HepG2 (cell line): ENCODE measurements around the gene MEX3D. TPM values are rescaled to one million over a fixed set of nuclear protein-coding genes. Genes with fewer than 3 reads are reported as not detected.

Source experiments
- ATAC-seq: fragments of 200-7000 bp; cut with Tn5 transposase; 3 replicates; pipeline ENCODE4 v1.9.1; 2020; ENCODE audit warnings: mild to moderate bottlenecking, moderate library complexity
- BruUV-seq: library from RNA; stranded (reverse); fragments of 400-500 nt; replicated peaks from 2 replicates; lab custom pipeline; 2021; lab: Mats Ljungman, UMichigan
- CTCF ChIA-PET: fragments of 300-600 bp; formaldehyde crosslinking; extraction: SDS; loops from one replicate; lab custom pipeline; 2021; ENCODE audit warnings: low total read pairs, inconsistent platforms, low intra/inter-chr PET ratio; lab: Yijun Ruan, JAX
- POLR2A ChIA-PET: fragments of 350-600 bp; sonication (Branson Sonifier 250); formaldehyde crosslinking; loops from one replicate; lab custom pipeline; 2020; ENCODE audit warnings: antibody characterized with exemption, inconsistent platforms; lab: Yijun Ruan, JAX
- DNase-seq: peaks from one replicate; pipeline ENCODE4 v3.0.0-alpha.2; 2015; ENCODE audit warnings: low spot score
- FAIRE-seq: peaks from 3 replicates; lab custom pipeline; 2011; peaks lifted over from hg19 to GRCh38; lab: Jason Lieb, UNC
- H2AFZ ChIP-seq: one replicate; pipeline ENCODE4 v1.6.1; 2011; ENCODE audit warnings: low read length, inconsistent platforms
- H3K27ac ChIP-seq: fragments of 300-600 bp; 3 replicates; pipeline ENCODE4 v1.8.0; 2011; ENCODE audit warnings: mixed run types, mild to moderate bottlenecking, mixed read lengths, low read length, inconsistent platforms; ENCODE audit not compliant: insufficient read depth; ENCODE audit errors: extremely low read length
- H3K27me3 ChIP-seq, 2 experiments: fragments of 200-600 bp in 1 of 2; 2 replicates in 1 of 2; 3 replicates in 1 of 2; pipeline versions ENCODE4 v1.6.0 to v1.8.0; 2011; ENCODE audit warnings: low read length in 2 of 2, mild to moderate bottlenecking in 2 of 2, moderate library complexity in 2 of 2, inconsistent platforms in 1 of 2; ENCODE audit not compliant: insufficient read depth in 2 of 2, control insufficient read depth in 1 of 2
- H3K36me3 ChIP-seq, 2 experiments: fragments of 200-600 bp in 1 of 2; replicated peaks in 1 of 2; 2 replicates in 1 of 2; 3 replicates in 1 of 2; pipeline versions ENCODE4 v1.5.1 to v1.8.0; 2011; ENCODE audit warnings: low read length in 2 of 2, inconsistent platforms in 1 of 2; ENCODE audit not compliant: insufficient read depth in 2 of 2, control insufficient read depth in 1 of 2
- H3K4me1 ChIP-seq: 2 replicates; pipeline ENCODE4 v1.5.1; 2012; ENCODE audit warnings: low read length, inconsistent platforms; ENCODE audit not compliant: insufficient read depth
- H3K4me2 ChIP-seq: 2 replicates; pipeline ENCODE4 v1.6.0; 2011; ENCODE audit warnings: low read depth, low read length, inconsistent platforms
- H3K4me3 ChIP-seq, 3 experiments: fragments of 200-600 bp in 1 of 3; sonication (generic), shearing (Covaris generic) in 1 of 3; replicated peaks in 1 of 3; 2 replicates each; pipeline ENCODE4 v1.5.1; 2011 to 2016; ENCODE audit warnings: low read length in 3 of 3, inconsistent platforms in 2 of 3, low read depth in 2 of 3, mild to moderate bottlenecking in 2 of 3, control low read depth in 1 of 3, mixed read lengths in 1 of 3; ENCODE audit not compliant: insufficient read depth in 1 of 3
- H3K79me2 ChIP-seq: one replicate; pipeline ENCODE4 v1.6.1; 2011; ENCODE audit warnings: low read length, inconsistent platforms; ENCODE audit not compliant: insufficient read depth
- H3K9ac ChIP-seq: 2 replicates; pipeline ENCODE4 v1.6.0; 2011; ENCODE audit warnings: mild to moderate bottlenecking, low read depth, low read length, inconsistent platforms; ENCODE audit not compliant: insufficient read depth
- H3K9me3 ChIP-seq: 2 replicates; pipeline ENCODE4 v1.5.1; 2012; ENCODE audit warnings: mild to moderate bottlenecking, low read length
- H4K20me1 ChIP-seq: 2 replicates; pipeline ENCODE4 v1.6.0; 2011; ENCODE audit warnings: inconsistent platforms, mild to moderate bottlenecking, low read length, moderate library complexity; ENCODE audit not compliant: insufficient read depth
- ATAD3A ChIP-seq: sonication (generic); formaldehyde crosslinking; IDR thresholded peaks from 2 replicates; pipeline ENCODE4 v1.4.0; 2020; ENCODE audit warnings: missing genetic modification reagents
- FOXM1 ChIP-seq: sonication (generic); formaldehyde crosslinking; IDR thresholded peaks from 2 replicates; pipeline ENCODE4 v1.5.0; 2020; ENCODE audit warnings: missing genetic modification reagents
- FOXP1 ChIP-seq, 2 experiments: fragments of 450-650 bp in 1 of 2; IDR thresholded peaks; 2 replicates each; pipeline ENCODE4 v1.6.1; 2017 to 2018; ENCODE audit warnings: antibody characterized with exemption in 1 of 2
- GABPB1 ChIP-seq: IDR thresholded peaks from 2 replicates; pipeline ENCODE4 v1.6.1; 2016; ENCODE audit warnings: mild to moderate bottlenecking, missing genetic modification reagents, moderate library complexity, missing compliant biosample characterization
- HNF1B ChIP-seq: sonication (generic); formaldehyde crosslinking; IDR thresholded peaks from 2 replicates; pipeline ENCODE4 v1.5.1; 2020; ENCODE audit warnings: mild to moderate bottlenecking, moderate library complexity, missing genetic modification reagents
- KDM1A ChIP-seq: IDR thresholded peaks from 2 replicates; pipeline ENCODE4 v1.6.1; 2016; ENCODE audit warnings: missing compliant biosample characterization
- NR2F2 ChIP-seq: IDR thresholded peaks from 2 replicates; pipeline ENCODE4 v1.6.1; 2012; ENCODE audit warnings: low read depth, inconsistent platforms, borderline replicate concordance
- PHF21A ChIP-seq: sonication (generic); formaldehyde crosslinking; IDR thresholded peaks from 2 replicates; pipeline ENCODE4 v1.5.0; 2020; ENCODE audit warnings: mild to moderate bottlenecking, missing genetic modification reagents
- SALL1 ChIP-seq: sonication (generic); formaldehyde crosslinking; IDR thresholded peaks from 2 replicates; pipeline ENCODE4 v1.8.0; 2022; ENCODE audit warnings: mild to moderate bottlenecking, missing genetic modification reagents
- ZFAT ChIP-seq: sonication (generic); formaldehyde crosslinking; conservative IDR thresholded peaks from 2 replicates; pipeline ENCODE4 v1.8.1; 2023; ENCODE audit warnings: missing genetic modification reagents, inconsistent platforms
- ZNF143 ChIP-seq: sonication (generic); formaldehyde crosslinking; IDR thresholded peaks from 2 replicates; pipeline ENCODE4 v1.4.0; 2020; ENCODE audit warnings: missing genetic modification reagents
- ZNF3 ChIP-seq: IDR thresholded peaks from 2 replicates; pipeline ENCODE4 v1.7.0; 2017; ENCODE audit warnings: inconsistent platforms
- ZNF510 ChIP-seq: sonication (generic); formaldehyde crosslinking; IDR thresholded peaks from 2 replicates; pipeline ENCODE4 v1.4.0; 2020; ENCODE audit warnings: low read depth, mild to moderate bottlenecking, missing genetic modification reagents
- ZNF629 ChIP-seq: sonication (generic); formaldehyde crosslinking; conservative IDR thresholded peaks from 2 replicates; pipeline ENCODE4 v1.5.0; 2020; ENCODE audit warnings: missing genetic modification reagents
- WGBS: methylation state at CpG from one replicate; pipeline ENCODE4 v1.1.6; 2017; ENCODE audit warnings: low lambda C conversion rate; 5-methylcytosine and 5-hydroxymethylcytosine counted together
- in situ Hi-C: cut with HindIII; loops from 2 replicates; pipeline ENCODE4 v1.10.0; 2017; ENCODE audit warnings: low pct_unique_long_range_greater_than_20kb; ENCODE audit not compliant: extremely low pct_ligation_motif_present
- intact Hi-C: fragments of 100-400 bp; cut with micrococcal nuclease; formaldehyde crosslinking; loops from one replicate; pipeline ENCODE4 v1.10.0; 2022; ENCODE audit not compliant: unreplicated experiment
- polyA plus RNA-seq, 8 experiments: library from polyadenylated mRNA; depleted of rRNA in 3 of 8; stranded (reverse) in 7 of 8; unstranded in 1 of 8; fragments of >200 nt; fragmentation: Illumina TruSeq in 4 of 8; extraction: Trizol in 4 of 8; gene quantifications; 2 replicates each; pipeline versions ENCODE4 v1.2.1 to v1.2.3, GENCODE V29; 2011 to 2016; ENCODE audit warnings: low read depth in 4 of 8, missing spikeins in 1 of 8, mixed read lengths in 1 of 8; ENCODE audit not compliant: insufficient read depth in 1 of 8
- total RNA-seq, 5 experiments: library from RNA; depleted of rRNA; stranded (reverse); fragments of >200 nt; fragmentation: Illumina TruSeq; extraction: Trizol; gene quantifications; 2 replicates each; pipeline ENCODE4 v1.2.3, GENCODE V29; 2016; ENCODE audit warnings: low read depth in 1 of 5
- TF ChIP-seq, protein P1 (sequence below): sonication (generic); formaldehyde crosslinking; IDR thresholded peaks from 2 replicates; pipeline ENCODE4 v1.5.0; 2020; ENCODE audit warnings: missing genetic modification reagents
- TF ChIP-seq, protein P2 (sequence below): sonication (generic); formaldehyde crosslinking; IDR thresholded peaks from 2 replicates; pipeline ENCODE4 v1.4.0; 2020; ENCODE audit warnings: missing genetic modification reagents, borderline replicate concordance
- TF ChIP-seq, protein P3 (sequence below), 2 experiments: sonication (generic) in 1 of 2; formaldehyde crosslinking in 1 of 2; IDR thresholded peaks; 2 replicates each; pipeline versions ENCODE4 v1.5.1 to v1.6.1; 2011 to 2020; ENCODE audit warnings: borderline replicate concordance in 1 of 2, low read depth in 1 of 2, low read length in 1 of 2, mild to moderate bottlenecking in 1 of 2, missing genetic modification reagents in 1 of 2, moderate library complexity in 1 of 2

The MEX3D gene
- total and polyA plus RNA-seq, 2 of the 13 experiments (the other 11 are each of a cell fraction or from before 2014, with no cell fraction given), result 3.6 to 17.1 TPM

GRCh38 chr19:1522838-1523237, 45.3 kb downstream of the MEX3D start:
- ATAC-seq (no peak), DNase-seq (no peak), FAIRE-seq (no peak)
- POLR2A ChIA-PET, result interaction anchor here (0.7 kb wide), 1 partner anchor 30 kb away, joined by 3 read pairs; no protein-coding TSS in a partner anchor
- no peaks in the 10 kb centered on the region for H3K9me3 ChIP-seq
- peak overlapping the region in 1 of 3 experiments; percentile 37; a peak in 1 of 6 replicates for H3K4me3 ChIP-seq
- 0% methylated on average over 9 of the region's 18 CpGs for WGBS
- intact Hi-C loops (no loop called here), in situ Hi-C loops (no loop called here)
- H3K4me1 ChIP-seq, result peaks cover 20% of the 10 kb centered on the region
- no peak overlapping the region for H3K27ac ChIP-seq
- H3K27me3 ChIP-seq, result peaks cover 27 to 62% of the 10 kb centered on the region in 2 experiments
- H3K36me3 ChIP-seq, result no peaks in the 10 kb centered on the region
- H2AFZ ChIP-seq, result no peak overlapping the region
- BruUV-seq, result no TSS peak
- no peak overlapping the region for H3K9ac ChIP-seq
- H3K4me2 ChIP-seq, result peak overlapping the region; percentile 36
- H3K79me2 ChIP-seq, result no peaks in the 10 kb centered on the region
- CTCF ChIA-PET, result no interaction called here
- no peaks in the 10 kb centered on the region for H4K20me1 ChIP-seq
- TF ChIP-seq SALL1 (CRISPR knock-in tag) (peak; percentile 21; the same call in 1 of the 2 replicates), ZNF3 (CRISPR knock-in tag) (0 out of 2 replicates have a peak, but pooled peaks have one; percentile 44), NR2F2 (no peak), FOXM1 (CRISPR knock-in tag) (no peak), ZFAT (CRISPR knock-in tag) (no peak), ZNF143 (CRISPR knock-in tag) (0 out of 2 replicates have a peak, but pooled peaks have one; percentile 25), ZNF629 (CRISPR knock-in tag) (peak; percentile 86), HNF1B (CRISPR knock-in tag) (0 out of 2 replicates have a peak, but pooled peaks have one; percentile 14), ATAD3A (CRISPR knock-in tag) (no peak), ZNF510 (CRISPR knock-in tag) (no peak), GABPB1 (peak; percentile 16; the same call in 1 of the 2 replicates), FOXP1 (IDR thresholded peaks at IDR 0.05) (no peak), FOXP1 (CRISPR knock-in tag; IDR thresholded peaks at IDR 0.05) (no peak), PHF21A (CRISPR knock-in tag) (peak; percentile 41; the same call in 1 of the 2 replicates), KDM1A (CRISPR knock-in tag) (peak; percentile 78; the same call in 1 of the 2 replicates)
- TF ChIP-seq, protein P1, sequence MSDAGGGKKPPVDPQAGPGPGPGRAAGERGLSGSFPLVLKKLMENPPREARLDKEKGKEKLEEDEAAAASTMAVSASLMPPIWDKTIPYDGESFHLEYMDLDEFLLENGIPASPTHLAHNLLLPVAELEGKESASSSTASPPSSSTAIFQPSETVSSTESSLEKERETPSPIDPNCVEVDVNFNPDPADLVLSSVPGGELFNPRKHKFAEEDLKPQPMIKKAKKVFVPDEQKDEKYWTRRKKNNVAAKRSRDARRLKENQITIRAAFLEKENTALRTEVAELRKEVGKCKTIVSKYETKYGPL (CRISPR knock-in tag), result peak; percentile 71; the same call in 1 of the 2 replicates
- TF ChIP-seq, protein P2, sequence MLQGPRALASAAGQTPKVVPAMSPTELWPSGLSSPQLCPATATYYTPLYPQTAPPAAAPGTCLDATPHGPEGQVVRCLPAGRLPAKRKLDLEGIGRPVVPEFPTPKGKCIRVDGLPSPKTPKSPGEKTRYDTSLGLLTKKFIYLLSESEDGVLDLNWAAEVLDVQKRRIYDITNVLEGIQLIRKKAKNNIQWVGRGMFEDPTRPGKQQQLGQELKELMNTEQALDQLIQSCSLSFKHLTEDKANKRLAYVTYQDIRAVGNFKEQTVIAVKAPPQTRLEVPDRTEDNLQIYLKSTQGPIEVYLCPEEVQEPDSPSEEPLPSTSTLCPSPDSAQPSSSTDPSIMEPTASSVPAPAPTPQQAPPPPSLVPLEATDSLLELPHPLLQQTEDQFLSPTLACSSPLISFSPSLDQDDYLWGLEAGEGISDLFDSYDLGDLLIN (CRISPR knock-in tag), result no peak
- TF ChIP-seq, protein P3, sequence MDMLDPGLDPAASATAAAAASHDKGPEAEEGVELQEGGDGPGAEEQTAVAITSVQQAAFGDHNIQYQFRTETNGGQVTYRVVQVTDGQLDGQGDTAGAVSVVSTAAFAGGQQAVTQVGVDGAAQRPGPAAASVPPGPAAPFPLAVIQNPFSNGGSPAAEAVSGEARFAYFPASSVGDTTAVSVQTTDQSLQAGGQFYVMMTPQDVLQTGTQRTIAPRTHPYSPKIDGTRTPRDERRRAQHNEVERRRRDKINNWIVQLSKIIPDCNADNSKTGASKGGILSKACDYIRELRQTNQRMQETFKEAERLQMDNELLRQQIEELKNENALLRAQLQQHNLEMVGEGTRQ (IDR thresholded peaks at IDR 0.05; ENCODE audit: low read depth, low read length), result 0 out of 2 replicates have a peak, but pooled peaks have one; percentile 9
- TF ChIP-seq, protein P3 (CRISPR knock-in tag; IDR thresholded peaks at IDR 0.05; ENCODE audit: borderline replicate concordance), result peak; percentile 37; the same call in 1 of the 2 replicates
